Amniotic stem cell (primary cell): ENCODE data around the gene FRMD4B.

Experiments
- DNase-seq: peaks from one replicate; lab custom pipeline; 2025; lab: John Stamatoyannopoulos, UW

Gene FRMD4B

GRCh38 chr3:69322158-69322509 is 63.8 kb downstream of the FRMD4B start:
- no peak for DNase-seq

- DNase-seq = no peak
These were observed 64.4 kb downstream of the FRMD4B start for GRCh38 chr3:69321301-69322157.

GRCh38 chr3:69320871-69321271 is 65.0 kb downstream of the FRMD4B start:
- DNase-seq = no peak

GRCh38 chr3:69319652-69320051 is 66.2 kb downstream of the FRMD4B start:
- DNase-seq = no peak

GRCh38 chr3:69318410-69318809 is 67.5 kb downstream of the FRMD4B start:
- DNase-seq = no peak

GRCh38 chr3:69313251-69313650 is 72.6 kb downstream of the FRMD4B start:
- no peak for DNase-seq

- DNase-seq = no peak
These were observed 76.1 kb downstream of the FRMD4B start for GRCh38 chr3:69309814-69310213.

- DNase-seq = no peak
These were observed 79.4 kb downstream of the FRMD4B start for GRCh38 chr3:69306239-69307185.

GRCh38 chr3:69305011-69305410 is 80.9 kb downstream of the FRMD4B start:
- DNase-seq = no peak

GRCh38 chr3:69304396-69304795 is 81.5 kb downstream of the FRMD4B start:
- no peak for DNase-seq

- no peak for DNase-seq
These were observed 85.6 kb downstream of the FRMD4B start for GRCh38 chr3:69300296-69300695.

- DNase-seq = no peak
These were observed 86.5 kb downstream of the FRMD4B start for GRCh38 chr3:69299344-69299743.

GRCh38 chr3:69297501-69297900 is 88.4 kb downstream of the FRMD4B start:
- no peak for DNase-seq

GRCh38 chr3:69296995-69297394 is 88.9 kb downstream of the FRMD4B start:
- DNase-seq = no peak

- no peak for DNase-seq
These were observed 91.7 kb downstream of the FRMD4B start for GRCh38 chr3:69294014-69294766.

GRCh38 chr3:69292959-69293574 is 92.8 kb downstream of the FRMD4B start:
- DNase-seq = no peak

- no peak for DNase-seq
These were observed 93.7 kb downstream of the FRMD4B start for GRCh38 chr3:69292185-69292584.

- no peak for DNase-seq
These were observed 95.5 kb downstream of the FRMD4B start for GRCh38 chr3:69290430-69290829.

- DNase-seq = no peak
These were observed 95.9 kb downstream of the FRMD4B start for GRCh38 chr3:69290006-69290405.

- DNase-seq = no peak
These were observed 97.6 kb downstream of the FRMD4B start for GRCh38 chr3:69288161-69288895.
